CD4-positive, alpha-beta T cell treated with Interleukin-17A for 1 hour (primary cell): ENCODE measurements around the gene EYA2.
A peak's percentile ranks its signal among the peaks of the same experiment; 100 is the strongest.
"Not testable (repeated sequence)": the region's sequence is repeated elsewhere in the genome, so short reads cannot be mapped to it uniquely, and the experiment has no call there.

Experiments used
- DNase-seq: peaks from one replicate; pipeline ENCODE4 v3.0.0-alpha.2; 2020

Gene EYA2

GRCh38 chr20:47154089-47154488 lies 259.4 kb downstream of the EYA2 start:
- no peak for DNase-seq

GRCh38 chr20:47156301-47157137 lies 261.9 kb downstream of the EYA2 start:
- no peak for DNase-seq

- DNase-seq: no peak
Observed at GRCh38 chr20:47159166-47159565, 264.5 kb downstream of the EYA2 start.

- no peak for DNase-seq
Observed at GRCh38 chr20:47160240-47160639, 265.6 kb downstream of the EYA2 start.

- no peak for DNase-seq
Observed at GRCh38 chr20:47160992-47161391, 266.3 kb downstream of the EYA2 start.

GRCh38 chr20:47161411-47161810 lies 266.8 kb downstream of the EYA2 start:
- DNase-seq: no peak

GRCh38 chr20:47164140-47164539 lies 269.5 kb downstream of the EYA2 start:
- no peak for DNase-seq

GRCh38 chr20:47165376-47165865 lies 270.8 kb downstream of the EYA2 start:
- DNase-seq: no peak

- no peak for DNase-seq
Observed at GRCh38 chr20:47167846-47168245, 273.2 kb downstream of the EYA2 start.

GRCh38 chr20:47172579-47172978 lies 277.9 kb downstream of the EYA2 start:
- no peak for DNase-seq

- DNase-seq: no peak
Observed at GRCh38 chr20:47173596-47174216, 279.1 kb downstream of the EYA2 start.

GRCh38 chr20:47174456-47175243 lies 280.0 kb downstream of the EYA2 start:
- no peak for DNase-seq

- no peak for DNase-seq
Observed at GRCh38 chr20:47175493-47175892, 280.9 kb downstream of the EYA2 start.

GRCh38 chr20:47176217-47176616 lies 281.6 kb downstream of the EYA2 start:
- not testable (repeated sequence) for DNase-seq

- no peak for DNase-seq
Observed at GRCh38 chr20:47178277-47178676, 283.6 kb downstream of the EYA2 start.

GRCh38 chr20:47178851-47179250 lies 284.2 kb downstream of the EYA2 start:
- DNase-seq: no peak

- DNase-seq: no peak
Observed at GRCh38 chr20:47179267-47179666, 284.6 kb downstream of the EYA2 start.

- DNase-seq: no peak
Observed at GRCh38 chr20:47181056-47181862, 286.6 kb downstream of the EYA2 start.

GRCh38 chr20:47183367-47183766 lies 288.7 kb downstream of the EYA2 start:
- no peak for DNase-seq

- peak; percentile 31 for DNase-seq
Observed at GRCh38 chr20:47187450-47188195, 293.0 kb downstream of the EYA2 start.

GRCh38 chr20:47188540-47188939 lies 293.9 kb downstream of the EYA2 start:
- DNase-seq: no peak

GRCh38 chr20:47189060-47189459 lies 294.4 kb downstream of the EYA2 start:
- no peak for DNase-seq
